K562 (cell line): ENCODE results near the gene USP5. TPM values are rescaled to one million over a fixed set of nuclear protein-coding genes. Genes with fewer than 3 reads are reported as not detected.
A peak's percentile ranks its signal among the peaks of the same experiment; 100 is the strongest.

Source experiments
- ATAC-seq: fragments of 200-7000 bp; cut with Tn5 transposase; 3 replicates; pipeline ENCODE4 v1.9.1; 2020; ENCODE audit warnings: moderate library complexity
- BruUV-seq: library from RNA; stranded (reverse); fragments of 400-500 nt; replicated peaks from 2 replicates; lab custom pipeline; 2021; lab: Mats Ljungman, UMichigan
- CTCF ChIA-PET: fragments of 300-600 bp; formaldehyde crosslinking; extraction: SDS; loops from one replicate; lab custom pipeline; 2021; ENCODE audit warnings: low intra/inter-chr PET ratio; lab: Yijun Ruan, JAX
- POLR2A ChIA-PET: fragments of 300-600, 350-650 bp; sonication (Branson Sonifier 250); formaldehyde crosslinking; extraction: SDS; loops from one replicate; lab custom pipeline; 2021; ENCODE audit warnings: antibody characterized with exemption, inconsistent platforms; lab: Yijun Ruan, JAX
- DNase-seq, 4 experiments: peaks; one replicate each; pipeline versions ENCODE4 v3.0.0 to v3.0.0-alpha.2; 2011 to 2018; ENCODE audit warnings: low spot score in 3 of 4, mixed read lengths in 3 of 4; ENCODE audit errors: extremely low read depth in 1 of 4
- FAIRE-seq: peaks from 2 replicates; lab custom pipeline; 2011; peaks lifted over from hg19 to GRCh38; lab: Jason Lieb, UNC
- H2AFZ ChIP-seq: 2 replicates; pipeline ENCODE4 v1.6.0; 2011; ENCODE audit warnings: low read depth, low read length, control low read depth, inconsistent platforms
- H3K27ac ChIP-seq: fragments of 200-600 bp; 3 replicates; pipeline ENCODE4 v1.8.0; 2011; ENCODE audit warnings: low read depth, mild to moderate bottlenecking, control low read depth, inconsistent platforms, low read length, moderate library complexity, mixed read lengths; ENCODE audit errors: extremely low read depth
- H3K27me3 ChIP-seq, 2 experiments: fragments of 300-600 bp in 1 of 2; 2 replicates in 1 of 2; 3 replicates in 1 of 2; pipeline versions ENCODE4 v1.6.0 to v1.8.0; 2011; ENCODE audit warnings: inconsistent platforms in 2 of 2, low read length in 2 of 2, mild to moderate bottlenecking in 1 of 2, mixed read lengths in 1 of 2, moderate library complexity in 1 of 2; ENCODE audit not compliant: control insufficient read depth in 2 of 2, insufficient read depth in 2 of 2
- H3K36me3 ChIP-seq: fragments of 300-600 bp; 3 replicates; pipeline ENCODE4 v1.8.0; 2011; ENCODE audit warnings: mild to moderate bottlenecking, low read length, inconsistent platforms; ENCODE audit not compliant: control insufficient read depth, insufficient read depth
- H3K4me1 ChIP-seq, 2 experiments: fragments of 200-600 bp in 1 of 2; replicated peaks in 1 of 2; 2 replicates in 1 of 2; 3 replicates in 1 of 2; pipeline versions ENCODE4 v1.5.1 to v1.8.0; 2011; ENCODE audit warnings: inconsistent platforms in 2 of 2, low read length in 2 of 2, mild to moderate bottlenecking in 1 of 2, mixed read lengths in 1 of 2, moderate library complexity in 1 of 2; ENCODE audit not compliant: control insufficient read depth in 2 of 2, insufficient read depth in 2 of 2
- H3K4me2 ChIP-seq: 2 replicates; pipeline ENCODE4 v1.6.1; 2011; ENCODE audit warnings: low read length, control low read depth, inconsistent platforms, mixed read lengths; ENCODE audit not compliant: insufficient read depth
- H3K4me3 ChIP-seq: fragments of 200-600 bp; sonication (generic), shearing (Covaris generic); 2 replicates; pipeline ENCODE4 v1.5.1; 2016; ENCODE audit warnings: control low read depth, inconsistent platforms
- H3K79me2 ChIP-seq: fragments of 200-600 bp; 3 replicates; pipeline ENCODE4 v1.8.0; 2011; ENCODE audit warnings: low read length, inconsistent platforms; ENCODE audit not compliant: control insufficient read depth, insufficient read depth
- H3K9ac ChIP-seq, 2 experiments: 2 replicates each; pipeline versions ENCODE4 v1.6.0 to v1.6.1; 2011; ENCODE audit warnings: low read depth in 2 of 2, low read length in 2 of 2, control low read depth in 1 of 2, inconsistent platforms in 1 of 2, mild to moderate bottlenecking in 1 of 2, mixed read lengths in 1 of 2; ENCODE audit not compliant: insufficient read depth in 1 of 2
- H3K9me1 ChIP-seq: one replicate; pipeline ENCODE4 v1.6.0; 2011; ENCODE audit warnings: inconsistent platforms, mild to moderate bottlenecking, low read length, moderate library complexity; ENCODE audit not compliant: control insufficient read depth, insufficient read depth
- H3K9me3 ChIP-seq: replicated peaks from 2 replicates; pipeline ENCODE4 v1.5.1; 2011; ENCODE audit warnings: low read depth, low read length, inconsistent platforms; ENCODE audit not compliant: control insufficient read depth, insufficient read depth
- H4K20me1 ChIP-seq: replicated peaks from 2 replicates; pipeline ENCODE4 v1.6.1; 2011; ENCODE audit warnings: low read length, inconsistent platforms, mixed read lengths; ENCODE audit not compliant: control insufficient read depth, insufficient read depth
- AFF4 ChIP-seq: sonication (generic); formaldehyde crosslinking; IDR thresholded peaks from 2 replicates; pipeline ENCODE4 v1.8.0; 2023; ENCODE audit warnings: mild to moderate bottlenecking, missing genetic modification reagents
- BRF1 ChIP-seq: IDR thresholded peaks from 3 replicates; pipeline ENCODE4 v1.6.1; 2011; ENCODE audit warnings: borderline replicate concordance, mild to moderate bottlenecking; ENCODE audit not compliant: insufficient read length; ENCODE audit errors: extremely low read depth
- CBX2 ChIP-seq: fragments of 200-600 bp; sonication (generic); IDR thresholded peaks from one replicate; pipeline ENCODE4 v1.6.1; 2012; ENCODE audit warnings: mild to moderate bottlenecking, low read length, inconsistent platforms; ENCODE audit not compliant: insufficient read depth, poor library complexity, severe bottlenecking
- E4F1 ChIP-seq: fragments of 250-450 bp; sonication (Bioruptor Pico); IDR thresholded peaks from 2 replicates; pipeline ENCODE4 v1.5.0; 2021; ENCODE audit warnings: mild to moderate bottlenecking, borderline replicate concordance
- FOXJ2 ChIP-seq: fragments of 200-800 bp; sonication (Bioruptor generic); IDR thresholded peaks from 2 replicates; pipeline ENCODE4 v1.6.1; 2016; ENCODE audit warnings: missing genetic modification characterization, missing compliant biosample characterization
- FOXJ3 ChIP-seq: sonication (generic); formaldehyde crosslinking; IDR thresholded peaks from 2 replicates; pipeline ENCODE4 v1.4.0; 2020; ENCODE audit warnings: mild to moderate bottlenecking, missing genetic modification reagents
- HSF4 ChIP-seq: fragments of 250-450 bp; sonication (Bioruptor Pico); IDR thresholded peaks from 2 replicates; pipeline ENCODE4 v2.1.2; 2022; ENCODE audit warnings: mild to moderate bottlenecking, moderate library complexity, borderline replicate concordance
- MTA2 ChIP-seq: fragments of 450-650 bp; IDR thresholded peaks from 2 replicates; pipeline ENCODE4 v1.6.1; 2016; ENCODE audit warnings: low read depth
- MTA3 ChIP-seq: fragments of 450-650 bp; formaldehyde crosslinking; IDR thresholded peaks from 2 replicates; pipeline ENCODE4 v1.6.1; 2017; ENCODE audit warnings: mild to moderate bottlenecking, borderline replicate concordance
- PKNOX1 ChIP-seq: fragments of 450-650 bp; IDR thresholded peaks from 2 replicates; pipeline ENCODE4 v1.6.1; 2016
- RUNX1 ChIP-seq: sonication (generic); IDR thresholded peaks from 2 replicates; pipeline ENCODE4 v1.6.1; 2016; ENCODE audit warnings: antibody characterized with exemption, low read depth
- SLC30A9 ChIP-seq: fragments of 250-450 bp; sonication (Bioruptor Pico); IDR thresholded peaks from 2 replicates; pipeline ENCODE4 v1.8.0; 2022; ENCODE audit warnings: mild to moderate bottlenecking, moderate library complexity
- SPI1 ChIP-seq: IDR thresholded peaks from 2 replicates; pipeline ENCODE4 v1.6.1; 2011; ENCODE audit warnings: low read depth, low read length, control low read depth, borderline replicate concordance
- STAG1 ChIP-seq: sonication (generic); formaldehyde crosslinking; IDR thresholded peaks from 2 replicates; pipeline ENCODE4 v1.5.0; 2020; ENCODE audit warnings: missing genetic modification reagents, borderline replicate concordance
- SUPT5H ChIP-seq: fragments of 450-650 bp; IDR thresholded peaks from 2 replicates; pipeline ENCODE4 v1.6.1; 2016
- ZNF830 ChIP-seq: fragments of 250-450 bp; sonication (Bioruptor Pico); IDR thresholded peaks from 2 replicates; pipeline ENCODE4 v1.5.0; 2021; ENCODE audit warnings: mild to moderate bottlenecking
- WGBS: fragments of 100-300 bp; shearing (Covaris generic); methylation state at CpG from one replicate; pipeline ENCODE4 v1.1.6; 2016; ENCODE audit warnings: low coverage, mixed read lengths; ENCODE audit not compliant: insufficient coverage; ENCODE audit errors: missing lambda C conversion rate; 5-methylcytosine and 5-hydroxymethylcytosine counted together
- in situ Hi-C: fragments of 300-500 bp; cut with MboI; formaldehyde crosslinking; loops from 4 replicates; pipeline ENCODE4 v1.15.0; 2018; ENCODE audit warnings: inconsistent platforms, mixed read lengths
- intact Hi-C: fragments of 100-400 bp; cut with micrococcal nuclease; formaldehyde crosslinking; loops from 2 replicates; pipeline ENCODE4 v1.14.2; 2022
- polyA plus RNA-seq, 8 experiments: library from polyadenylated mRNA; depleted of rRNA in 4 of 8; stranded (reverse) in 5 of 8; unstranded in 3 of 8; fragments of >200 nt; fragmentation: Nextera tagmentation in 2 of 8; fragmentation: Illumina TruSeq in 1 of 8; extraction: Ambion mirVana in 2 of 8; extraction: Trizol in 1 of 8; gene quantifications; 2 replicates each; pipeline versions ENCODE4 v1.2.1 to v1.2.3, GENCODE V29; 2011 to 2014; ENCODE audit warnings: inconsistent platforms in 1 of 8, missing spikeins in 1 of 8
- total RNA-seq, 7 experiments: library from RNA; depleted of rRNA in 6 of 7; stranded (reverse); fragments of >200 nt in 6 of 7; fragmentation: Illumina TruSeq in 2 of 7; extraction: Trizol in 2 of 7; gene quantifications; 2 replicates each; pipeline versions ENCODE4 v1.2.1 to v1.2.3, GENCODE V29; 2011 to 2021; ENCODE audit warnings: low replicate concordance in 1 of 7

USP5 gene
- total and polyA plus RNA-seq, 9 of the 15 experiments (the other 6 are each of a cell fraction or from before 2014, with no cell fraction given) = 1.4 to 107 (median 48.6) TPM

GRCh38 chr12:6899837-6900519 lies 48.0 kb downstream of the USP5 start:
- no TSS peak for BruUV-seq
- no peaks in the 10 kb centered on the region for H3K36me3 ChIP-seq
- peak overlapping the region; percentile 55 for H3K4me2 ChIP-seq
- in situ Hi-C loops = no loop called here
- H3K4me3 ChIP-seq = no peak overlapping the region
- H3K9me3 ChIP-seq = no peaks in the 10 kb centered on the region; the same call in 1 of the 2 replicates
- H3K9me1 ChIP-seq = no peaks in the 10 kb centered on the region
- ChIA-PET CTCF (no interaction called here), POLR2A (interaction anchor here (0.6 kb wide), 2 partner anchors 9 to 34 kb away, joined by 3 read pairs; no protein-coding TSS in a partner anchor)
- no peaks in the 10 kb centered on the region for H4K20me1 ChIP-seq
- ATAC-seq (peak; percentile 59), DNase-seq (peak in 1 of 4 experiments; percentile 75), FAIRE-seq (peak; percentile 83)
- no peak overlapping the region for H3K9ac ChIP-seq
- intact Hi-C loops = no loop called here
- H3K27ac ChIP-seq = no peak overlapping the region
- H3K4me1 ChIP-seq = peaks cover 5 to 23% of the 10 kb centered on the region in 2 experiments
- 26% methylated on average over 10 of the region's 10 CpGs for WGBS
- peak overlapping the region; percentile 70 for H2AFZ ChIP-seq
- H3K27me3 ChIP-seq = no peaks in the 10 kb centered on the region
- no peaks in the 10 kb centered on the region for H3K79me2 ChIP-seq
- TF ChIP-seq PKNOX1 (peak; percentile 49), SUPT5H (no peak), SPI1 (peak; percentile 33; the same call in 1 of the 2 replicates), BRF1 (no peak), ZNF830 (CRISPR knock-in tag) (no peak), FOXJ2 (tag) (peak; percentile 92), MTA2 (no peak), STAG1 (CRISPR knock-in tag) (no peak), FOXJ3 (CRISPR knock-in tag) (no peak), CBX2 (no peak), MTA3 (no peak), RUNX1 (no peak), SLC30A9 (CRISPR knock-in tag) (no peak), AFF4 (CRISPR knock-in tag) (no peak), HSF4 (no peak), E4F1 (CRISPR knock-in tag) (peak; percentile 81; the same call in 1 of the 2 replicates)
